Measurements from ENCODE around the gene CLRN2. TPM values are rescaled to one million over a fixed set of nuclear protein-coding genes. Genes with fewer than 3 reads are reported as not detected.

CLRN2 gene
- total and polyA plus RNA-seq, 2 experiments from 2014 or later = not detected

DNA sequence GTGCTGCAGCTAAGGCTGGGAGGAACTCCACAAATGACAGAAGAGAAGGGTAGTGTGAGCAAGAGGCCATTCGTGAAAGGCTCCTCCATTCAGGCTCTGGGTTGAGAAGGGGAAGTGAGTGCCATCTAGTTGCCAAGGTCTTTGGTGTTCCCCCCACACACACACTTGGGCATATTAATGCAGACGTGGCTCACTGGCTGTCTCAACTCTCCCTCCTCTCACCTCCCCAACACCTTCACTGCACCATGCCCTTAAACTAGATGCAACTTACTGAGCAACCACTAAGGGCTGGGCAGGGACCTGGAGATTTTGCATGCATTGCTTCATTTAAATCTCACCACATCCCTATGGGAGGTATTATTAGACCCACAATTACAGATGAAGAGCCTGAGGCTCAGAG, 8.7 kb downstream of the CLRN2 start:
- Histone ChIP-seq H3K4me3 (no peak overlapping the region), H3K36me3 (no peaks in the 10 kb centered on the region), H3K27ac (no peak overlapping the region), H3K4me1 (ENCODE audit: low read depth) (no peaks in the 10 kb centered on the region), H3K9me3 (ENCODE audit: low read depth) (no peaks in the 10 kb centered on the region), H3K27me3 (no peaks in the 10 kb centered on the region)
- TF ChIP-seq, protein P1, sequence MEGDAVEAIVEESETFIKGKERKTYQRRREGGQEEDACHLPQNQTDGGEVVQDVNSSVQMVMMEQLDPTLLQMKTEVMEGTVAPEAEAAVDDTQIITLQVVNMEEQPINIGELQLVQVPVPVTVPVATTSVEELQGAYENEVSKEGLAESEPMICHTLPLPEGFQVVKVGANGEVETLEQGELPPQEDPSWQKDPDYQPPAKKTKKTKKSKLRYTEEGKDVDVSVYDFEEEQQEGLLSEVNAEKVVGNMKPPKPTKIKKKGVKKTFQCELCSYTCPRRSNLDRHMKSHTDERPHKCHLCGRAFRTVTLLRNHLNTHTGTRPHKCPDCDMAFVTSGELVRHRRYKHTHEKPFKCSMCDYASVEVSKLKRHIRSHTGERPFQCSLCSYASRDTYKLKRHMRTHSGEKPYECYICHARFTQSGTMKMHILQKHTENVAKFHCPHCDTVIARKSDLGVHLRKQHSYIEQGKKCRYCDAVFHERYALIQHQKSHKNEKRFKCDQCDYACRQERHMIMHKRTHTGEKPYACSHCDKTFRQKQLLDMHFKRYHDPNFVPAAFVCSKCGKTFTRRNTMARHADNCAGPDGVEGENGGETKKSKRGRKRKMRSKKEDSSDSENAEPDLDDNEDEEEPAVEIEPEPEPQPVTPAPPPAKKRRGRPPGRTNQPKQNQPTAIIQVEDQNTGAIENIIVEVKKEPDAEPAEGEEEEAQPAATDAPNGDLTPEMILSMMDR (IDR thresholded peaks at IDR 0.05; ENCODE audit: low read depth, low read length) = no peak
- no peak for DNase-seq (ENCODE audit: low read depth in 1 of 2, low spot score in 1 of 2)

DNA sequence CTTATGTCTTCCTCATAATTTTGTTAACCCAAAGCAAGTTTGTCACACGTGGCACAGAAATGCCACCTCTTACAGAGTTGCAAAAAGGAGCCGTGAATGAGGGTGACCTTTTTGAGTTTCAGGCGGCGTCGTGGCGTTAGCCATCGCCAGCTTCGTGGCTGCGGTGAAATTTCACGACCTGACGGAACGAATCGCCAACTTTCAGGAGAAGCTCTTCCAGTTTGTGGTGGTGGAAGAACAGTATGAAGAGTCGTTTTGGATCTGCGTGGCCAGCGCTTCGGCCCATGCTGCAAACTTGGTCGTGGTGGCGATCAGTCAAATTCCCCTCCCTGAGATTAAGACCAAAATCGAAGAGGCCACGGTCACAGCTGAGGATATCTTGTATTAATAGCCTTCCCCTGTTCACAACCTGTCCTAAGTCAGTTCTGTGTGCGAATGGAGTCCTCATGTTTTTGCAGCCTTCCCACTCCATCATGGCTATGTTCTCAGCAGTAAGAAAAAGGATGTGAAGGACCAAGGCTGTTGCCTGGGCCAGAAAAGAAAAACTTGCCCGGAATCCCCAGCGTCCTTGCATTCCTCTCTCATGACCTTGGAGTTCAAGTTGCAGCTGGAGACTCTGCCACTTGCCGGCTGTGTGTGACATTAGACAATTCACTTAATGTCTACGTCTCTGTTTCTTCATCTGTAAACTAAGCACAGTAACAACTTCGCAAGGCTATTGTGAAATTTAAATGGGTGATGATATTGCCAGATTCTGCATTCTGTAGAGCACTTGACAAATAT, 11.9 kb downstream of the CLRN2 start:
- H3K36me3 ChIP-seq = no peaks in the 10 kb centered on the region
- DNase-seq (ENCODE audit: low read depth in 1 of 2, low spot score in 1 of 2) = peak in 1 of 2 donors; percentile 31
- H3K4me1 ChIP-seq (ENCODE audit: low read depth) = no peaks in the 10 kb centered on the region

DNA sequence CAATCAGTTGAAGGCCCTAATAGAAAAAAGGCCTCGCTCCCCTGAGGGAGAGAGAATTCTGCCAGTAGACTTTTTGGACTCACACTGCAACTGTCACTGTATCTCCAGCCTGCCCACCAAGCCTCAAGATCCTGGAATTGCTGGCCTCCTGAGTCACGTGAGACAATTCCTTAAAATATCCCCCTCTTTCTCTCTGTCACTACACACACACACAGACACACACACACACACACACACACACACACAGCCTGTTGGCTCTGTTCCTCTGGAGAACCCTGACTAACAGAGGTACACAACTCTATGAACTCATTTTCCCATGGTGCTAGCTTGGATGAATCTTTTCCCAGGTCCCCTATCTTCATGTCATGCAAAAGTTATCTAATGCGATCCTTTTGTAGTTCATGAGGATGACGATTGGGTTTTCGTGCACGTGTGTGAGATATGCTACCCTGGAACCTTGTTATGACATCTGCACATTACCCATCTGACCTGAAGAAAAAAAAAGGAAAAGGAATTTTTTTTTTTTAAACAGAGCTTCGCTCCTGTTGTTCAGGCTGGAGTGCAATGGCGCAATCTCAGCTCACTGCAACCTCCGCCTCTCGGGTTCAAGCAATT, 13.7 kb downstream of the CLRN2 start:
- Histone ChIP-seq H3K27me3 (no peaks in the 10 kb centered on the region), H3K36me3 (no peaks in the 10 kb centered on the region), H3K4me3 (no peak overlapping the region), H3K4me1 (ENCODE audit: low read depth) (no peaks in the 10 kb centered on the region), H3K27ac (no peak overlapping the region), H3K9me3 (ENCODE audit: low read depth) (no peaks in the 10 kb centered on the region)
- DNase-seq (ENCODE audit: low read depth in 1 of 2, low spot score in 1 of 2) = no peak
- TF ChIP-seq, protein P1 (IDR thresholded peaks at IDR 0.05; ENCODE audit: low read depth, low read length) = no peak

More for the DNA sequence above, 11.9 kb downstream of the CLRN2 start:
- no peak overlapping the region for H3K27ac ChIP-seq
- H3K9me3 ChIP-seq (ENCODE audit: low read depth) = no peaks in the 10 kb centered on the region
- TF ChIP-seq, protein P1 (IDR thresholded peaks at IDR 0.05; ENCODE audit: low read depth, low read length) = no peak
- no peaks in the 10 kb centered on the region for H3K27me3 ChIP-seq
- no peak overlapping the region for H3K4me3 ChIP-seq

GRCh38 chr4:17531538-17532285, 16.7 kb downstream of the CLRN2 start:
- no peaks in the 10 kb centered on the region for H3K4me1 ChIP-seq (ENCODE audit: low read depth)
- H3K4me3 ChIP-seq = no peak overlapping the region
- no peaks in the 10 kb centered on the region for H3K36me3 ChIP-seq
- TF ChIP-seq, protein P1 (IDR thresholded peaks at IDR 0.05; ENCODE audit: low read depth, low read length) = no peak
- no peaks in the 10 kb centered on the region for H3K27me3 ChIP-seq
- no peaks in the 10 kb centered on the region for H3K9me3 ChIP-seq (ENCODE audit: low read depth)
- no peak for DNase-seq (ENCODE audit: low read depth in 1 of 2, low spot score in 1 of 2)
- H3K27ac ChIP-seq = no peak overlapping the region

GRCh38 chr4:17534705-17535104, 19.7 kb downstream of the CLRN2 start:
- Histone ChIP-seq H3K9me3 (ENCODE audit: low read depth) (no peaks in the 10 kb centered on the region), H3K36me3 (no peaks in the 10 kb centered on the region), H3K27ac (no peak overlapping the region), H3K27me3 (no peaks in the 10 kb centered on the region), H3K4me3 (no peak overlapping the region), H3K4me1 (ENCODE audit: low read depth) (no peaks in the 10 kb centered on the region)
- TF ChIP-seq, protein P1 (IDR thresholded peaks at IDR 0.05; ENCODE audit: low read depth, low read length) = no peak
- DNase-seq (ENCODE audit: low read depth in 1 of 2, low spot score in 1 of 2) = no peak
